Activated gamma-delta T cell treated with anti-CD3 and anti-CD28 coated beads, Interleukin-2, amount 50 U/mL, for 16 hours (primary cell): ENCODE measurements around the gene CSPG4.

Experiments used
- DNase-seq: peaks from one replicate; pipeline ENCODE4 v3.0.0-alpha.2; 2020; ENCODE audit warnings: low read depth

The CSPG4 gene

DNA sequence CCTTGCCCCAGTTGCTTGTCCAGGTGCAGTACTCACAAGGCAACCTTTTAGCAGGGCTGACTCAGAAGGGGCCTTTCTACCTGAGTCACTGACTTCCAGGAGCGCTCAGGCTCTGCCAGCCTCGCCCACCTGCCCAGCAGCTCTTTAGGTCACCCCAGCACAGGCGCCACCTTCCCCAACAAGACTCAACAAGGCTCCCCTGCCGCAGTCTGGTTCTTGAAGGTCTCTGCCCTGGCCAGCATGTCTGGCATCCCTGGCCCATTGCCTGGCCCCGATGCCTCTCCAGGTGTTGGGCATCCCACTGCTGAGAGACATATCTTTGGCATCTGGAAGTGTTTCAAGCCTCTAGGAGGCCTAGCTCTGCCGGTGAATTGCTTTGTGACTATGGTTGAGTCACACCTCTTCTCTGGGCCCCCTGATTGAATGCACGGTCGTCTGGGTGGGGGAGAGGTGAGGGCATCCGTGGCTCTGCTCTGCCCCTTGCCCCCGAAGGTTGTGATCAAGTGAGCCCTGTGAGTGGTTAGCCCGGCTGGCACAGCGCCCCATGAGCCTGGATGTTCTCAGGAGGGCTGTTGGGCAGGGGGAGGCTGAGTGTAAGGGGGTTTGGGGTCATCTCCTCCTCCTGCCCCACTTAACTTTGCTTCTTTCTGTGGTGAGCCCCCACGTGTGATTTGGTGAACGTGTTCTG, 43.3 kb downstream of the CSPG4 start:
- DNase-seq: no peak

DNA sequence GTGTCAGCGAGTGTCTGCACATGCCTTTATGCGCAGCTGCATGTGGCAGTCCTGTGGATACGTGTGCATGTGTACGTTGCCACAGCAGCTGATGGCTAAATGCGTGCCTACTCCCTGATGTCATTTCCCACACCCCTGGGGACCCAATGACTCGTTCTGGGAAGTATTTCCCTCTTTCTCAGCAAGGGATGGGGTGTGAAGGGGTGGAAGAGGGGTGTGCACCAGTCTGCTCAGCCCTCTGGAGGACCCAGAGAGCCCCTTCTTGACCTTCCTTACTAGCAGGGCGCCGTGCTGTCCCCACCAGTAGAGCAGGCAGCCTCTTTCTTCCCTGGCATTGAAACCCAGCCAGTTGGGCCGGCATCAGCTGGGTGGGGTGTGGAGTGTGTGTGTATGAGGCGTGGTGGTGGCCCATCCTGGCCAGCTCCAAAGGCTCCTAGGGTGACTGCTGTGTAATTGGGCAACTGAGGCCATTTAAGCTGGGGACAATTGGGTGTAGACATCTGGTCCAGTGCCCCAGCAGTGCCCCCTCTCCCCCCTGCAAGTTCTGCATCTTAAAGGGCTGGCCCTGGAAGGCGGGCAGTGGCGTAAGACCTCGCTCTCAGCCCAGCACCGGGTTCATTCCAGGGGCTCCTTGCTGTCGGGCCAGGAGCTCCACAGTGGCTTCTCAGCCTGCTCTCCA, 45.7 kb downstream of the CSPG4 start:
- no peak for DNase-seq

GRCh38 chr15:75663931-75664421, 48.7 kb downstream of the CSPG4 start:
- no peak for DNase-seq

DNA sequence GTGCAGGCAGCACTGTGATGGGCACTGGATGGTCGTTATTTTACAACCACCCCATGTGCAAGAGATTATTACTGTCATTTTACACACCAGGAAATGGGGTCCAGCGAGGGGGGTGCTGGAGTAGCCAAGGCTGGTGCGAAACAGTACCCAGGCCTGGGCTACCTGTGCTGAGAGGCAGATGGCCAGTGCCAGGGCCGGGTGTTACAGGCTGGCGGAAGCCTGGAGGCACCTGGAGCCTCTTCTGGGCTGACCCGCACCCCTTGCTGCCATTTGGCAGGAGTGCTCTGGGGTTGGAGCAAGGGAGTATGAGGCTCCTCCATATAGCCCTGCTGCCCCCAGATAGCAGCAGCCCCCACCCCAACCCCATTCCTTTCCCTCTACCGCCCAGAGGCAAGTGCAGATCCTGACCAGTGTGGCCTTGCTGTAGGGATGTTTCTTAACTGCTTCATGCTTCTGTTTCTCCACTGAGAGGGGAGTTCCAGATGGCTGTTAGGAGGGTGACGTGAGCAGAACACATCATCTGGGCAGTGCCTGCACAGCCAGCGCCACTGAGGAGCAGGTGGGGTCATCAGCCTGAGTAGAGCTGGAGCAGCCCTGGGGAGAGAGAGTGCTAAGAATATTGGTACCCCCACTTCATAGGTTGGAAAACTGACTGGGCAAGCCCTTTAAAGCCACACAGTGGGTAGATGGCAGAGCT, 49.7 kb downstream of the CSPG4 start:
- DNase-seq: no peak

DNA sequence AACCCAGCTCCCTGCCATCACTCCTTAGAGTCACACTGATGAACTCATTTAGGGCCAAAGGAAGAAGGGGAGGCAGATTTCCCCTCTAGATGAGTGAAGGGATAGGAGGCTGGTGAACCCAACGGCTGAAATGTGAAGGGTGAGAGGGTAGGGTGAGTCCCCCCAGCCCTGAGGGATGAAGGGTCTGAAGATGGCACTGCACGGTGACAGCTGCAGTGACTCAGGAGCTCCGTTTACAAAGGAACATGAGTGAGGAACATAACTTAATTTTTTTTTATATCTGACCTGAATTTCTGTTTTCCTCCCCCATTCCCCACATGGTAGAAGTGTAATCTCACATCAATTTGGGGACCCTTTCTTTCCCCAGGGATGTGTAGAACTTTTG, 50.9 kb downstream of the CSPG4 start:
- DNase-seq: no peak

- DNase-seq: no peak
Observed at GRCh38 chr15:75661100-75661755, 51.4 kb downstream of the CSPG4 start.

GRCh38 chr15:75659928-75660645, 52.6 kb downstream of the CSPG4 start:
- DNase-seq: no peak

- DNase-seq: no peak
Observed at GRCh38 chr15:75659141-75659771, 53.4 kb downstream of the CSPG4 start.

DNA sequence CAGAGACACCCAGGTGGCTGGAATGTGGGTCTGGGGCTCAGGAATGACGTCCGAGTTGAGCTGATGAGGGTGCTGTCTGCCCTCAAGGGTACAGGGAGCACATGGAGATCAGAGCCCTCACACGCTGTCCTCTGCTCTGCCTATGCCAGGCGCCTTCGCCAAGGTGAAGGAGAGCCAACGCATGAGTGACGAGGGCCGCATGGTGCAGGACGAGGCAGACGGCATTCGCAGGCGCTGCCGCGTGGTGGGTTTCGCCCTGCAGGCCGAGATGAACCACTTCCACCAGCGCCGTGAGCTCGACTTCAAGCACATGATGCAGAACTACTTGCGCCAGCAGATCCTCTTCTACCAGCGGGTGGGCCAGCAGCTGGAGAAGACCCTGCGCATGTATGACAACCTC, 55.8 kb downstream of the CSPG4 start:
- DNase-seq: no peak

DNA sequence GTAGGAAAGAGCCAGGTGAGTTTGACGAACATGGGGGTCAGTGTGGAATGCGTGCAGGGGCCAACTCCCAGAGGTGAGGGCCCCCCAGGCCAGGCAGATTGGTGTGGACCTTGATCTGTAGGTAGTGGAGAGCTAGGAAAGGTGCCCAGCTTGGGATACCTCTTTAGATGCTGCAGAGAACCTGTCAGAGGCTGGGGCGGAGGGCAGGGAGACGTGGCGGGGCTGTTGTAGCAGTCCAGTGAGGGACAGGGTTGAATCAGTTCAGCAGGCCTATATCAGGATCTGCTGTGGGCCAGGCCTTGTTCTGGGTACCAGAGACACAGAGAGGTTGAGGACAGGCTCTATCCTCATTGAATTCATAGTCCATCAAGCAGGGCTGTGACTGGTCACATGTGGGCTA, 56.3 kb downstream of the CSPG4 start:
- no peak for DNase-seq

DNA sequence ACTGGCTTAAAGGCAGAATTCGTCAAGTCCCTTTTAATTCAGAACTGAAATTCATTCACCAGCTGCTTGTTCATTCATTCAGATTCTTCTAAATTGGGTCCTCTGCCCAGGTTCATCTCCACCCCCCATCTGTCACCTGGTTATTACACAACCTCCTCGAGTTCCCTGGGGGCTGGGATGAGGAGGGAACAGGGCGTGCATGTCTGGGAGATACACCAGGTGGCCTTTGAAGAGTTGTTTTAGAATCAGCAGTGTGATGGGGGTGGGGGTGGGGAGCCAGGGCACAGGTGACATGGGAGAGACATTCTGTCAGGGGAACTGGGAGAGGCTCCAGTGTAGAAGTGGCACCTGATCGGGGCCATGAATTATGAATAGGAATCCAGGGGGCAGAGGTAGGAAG, 56.7 kb downstream of the CSPG4 start:
- no peak for DNase-seq

DNA sequence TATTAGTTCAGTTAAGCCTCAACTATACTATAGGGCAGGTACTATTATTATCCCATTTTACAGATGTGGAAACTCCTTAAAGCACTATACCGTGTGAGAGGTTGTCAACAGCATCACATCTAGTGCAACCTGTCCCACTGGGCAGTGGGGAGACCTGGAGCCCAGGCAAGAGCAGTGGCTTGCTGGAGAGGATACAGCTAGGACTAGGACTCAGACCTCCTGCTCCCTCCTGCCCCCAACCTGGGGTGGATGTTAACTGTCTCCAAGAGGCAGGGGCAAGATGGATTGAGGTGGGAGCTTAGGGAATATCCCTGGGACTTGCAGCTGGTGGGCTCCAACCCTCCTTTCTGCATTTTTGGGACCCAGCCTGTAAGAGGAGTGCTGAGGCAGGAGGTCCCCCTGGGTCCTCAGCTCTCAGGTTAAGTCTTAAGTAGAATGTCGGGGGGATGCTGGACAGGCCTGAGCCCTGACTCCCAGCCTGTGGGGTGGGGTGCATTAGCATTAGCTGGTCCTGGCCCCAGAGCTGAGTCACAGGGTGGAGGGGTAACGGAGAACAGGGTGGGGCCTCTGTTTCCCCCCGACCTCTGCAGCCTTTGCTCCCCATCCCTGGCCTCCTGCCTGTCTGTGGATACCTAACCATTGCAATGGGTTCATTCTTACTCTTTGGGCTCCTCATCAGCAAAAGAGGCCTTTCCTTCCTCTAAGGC, 58.3 kb downstream of the CSPG4 start:
- no peak for DNase-seq

DNA sequence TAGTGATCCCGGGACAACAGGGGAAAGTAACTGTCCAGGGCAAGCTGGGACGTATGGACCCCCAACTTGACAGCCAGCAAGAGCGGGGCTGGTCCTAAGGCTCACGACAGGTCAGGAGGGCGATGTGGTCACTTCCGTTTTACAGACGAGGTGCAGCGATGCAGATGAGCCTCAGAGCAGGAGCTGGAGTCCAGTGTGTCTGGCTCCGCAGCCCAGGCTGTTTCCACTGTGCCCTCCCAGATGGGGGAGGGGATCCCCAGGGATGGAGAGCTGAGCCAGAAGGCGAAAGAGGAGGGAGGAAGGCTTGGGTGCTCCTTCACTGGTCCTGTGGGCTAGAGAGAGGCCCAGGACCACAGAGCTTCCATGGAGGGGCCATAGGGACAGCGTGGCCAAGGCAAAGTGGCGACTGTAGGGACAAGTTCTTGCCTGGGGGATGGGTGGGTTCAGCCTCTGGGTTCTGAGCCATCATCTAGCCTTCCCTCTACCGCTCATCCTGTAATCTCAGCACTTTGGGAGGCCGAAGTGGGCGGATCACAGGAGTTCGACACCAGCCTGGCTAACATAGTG, 59.2 kb downstream of the CSPG4 start:
- DNase-seq: no peak

- no peak for DNase-seq
Observed at GRCh38 chr15:75651810-75652543, 60.7 kb downstream of the CSPG4 start.

DNA sequence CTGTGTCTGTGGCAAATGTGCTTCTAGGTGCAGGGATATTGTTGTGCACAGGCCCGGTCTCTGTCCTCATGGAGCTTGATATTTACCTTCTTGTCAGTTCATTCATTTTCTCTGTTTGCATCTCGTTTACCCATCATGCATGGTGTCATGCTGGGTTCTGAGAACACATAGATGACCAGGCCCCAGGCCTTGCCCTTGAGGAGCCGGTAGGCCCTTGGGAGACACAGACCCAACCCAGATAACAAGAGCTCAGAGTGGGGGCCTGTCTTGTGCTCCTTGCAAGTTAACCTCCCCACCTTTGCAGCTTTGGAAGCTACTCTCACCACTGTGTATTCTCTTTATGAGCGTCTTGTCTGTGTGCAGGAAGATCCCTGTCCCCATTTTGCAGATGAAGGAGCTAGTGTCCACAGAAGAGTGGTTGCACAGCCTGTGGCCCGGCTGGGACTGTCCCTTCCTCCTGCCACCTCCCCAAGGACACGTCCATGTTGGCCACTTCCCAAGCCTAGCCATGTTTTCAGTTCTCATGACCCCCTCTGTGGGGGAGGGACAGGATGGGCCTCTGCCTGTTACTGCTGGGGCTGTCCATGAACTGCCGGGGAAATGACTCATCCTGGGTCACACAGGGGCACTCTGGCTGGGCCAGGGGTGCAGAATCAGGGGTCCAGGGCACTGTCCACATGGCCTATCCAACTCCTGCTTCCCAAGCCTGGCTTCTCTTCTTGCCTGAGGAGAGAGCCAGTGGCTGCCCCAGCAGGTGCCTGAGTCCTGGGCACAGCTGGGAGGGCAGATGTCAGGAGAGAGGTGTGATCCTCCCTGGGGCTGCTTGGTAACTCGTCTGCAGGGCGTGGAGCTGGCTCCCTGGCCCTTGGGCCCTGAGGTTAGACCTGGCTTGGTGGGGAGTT, 61.5 kb downstream of the CSPG4 start:
- DNase-seq: no peak

DNA sequence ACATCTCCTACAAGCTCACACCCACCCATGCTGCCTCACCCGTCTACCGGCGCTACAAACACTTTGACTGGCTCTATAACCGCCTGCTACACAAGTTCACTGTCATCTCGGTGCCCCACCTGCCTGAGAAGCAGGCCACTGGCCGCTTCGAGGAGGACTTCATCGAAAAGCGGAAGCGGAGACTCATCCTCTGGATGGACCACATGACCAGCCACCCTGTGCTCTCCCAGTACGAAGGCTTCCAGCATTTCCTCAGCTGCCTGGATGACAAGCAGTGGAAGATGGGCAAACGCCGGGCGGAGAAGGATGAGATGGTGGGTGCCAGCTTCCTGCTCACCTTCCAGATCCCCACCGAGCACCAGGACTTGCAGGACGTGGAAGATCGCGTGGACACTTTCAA, 62.8 kb downstream of the CSPG4 start:
- no peak for DNase-seq

GRCh38 chr15:75649045-75649761, 63.4 kb downstream of the CSPG4 start:
- DNase-seq: no peak
